ENCODE data around the gene ATP6AP2.

- TF ChIP-seq CTCF (IDR thresholded peaks at IDR 0.05), result no peak
- TF ChIP-seq POLR2A (IDR thresholded peaks at IDR 0.05), result no peak
Measured at GRCh38 chrX:40615976-40616375, 35.2 kb downstream of the ATP6AP2 start.
